ENCODE results near the gene FNDC3B.

Gene FNDC3B

GRCh38 chr3:172286548-172287148, 247.3 kb downstream of the FNDC3B start:
- TF ChIP-seq CTCF (IDR thresholded peaks at IDR 0.05; ENCODE audit: extremely low read depth, insufficient read depth, missing control alignments): no peak
- in situ Hi-C loops (cut with MboI; ENCODE audit: low pct_unique_long_range_greater_than_20kb, low sequenced_read_pairs, unreplicated experiment): no loop called here
- DNase-seq (ENCODE audit: low spot score): no peak

GRCh38 chr3:172287937-172288477, 248.6 kb downstream of the FNDC3B start:
- in situ Hi-C loops (cut with MboI; ENCODE audit: low pct_unique_long_range_greater_than_20kb, low sequenced_read_pairs, unreplicated experiment): no loop called here
- DNase-seq (ENCODE audit: low spot score): no peak
- TF ChIP-seq CTCF (IDR thresholded peaks at IDR 0.05; ENCODE audit: extremely low read depth, insufficient read depth, missing control alignments): no peak

- no peak for DNase-seq (ENCODE audit: low spot score)
- no peak for TF ChIP-seq CTCF (IDR thresholded peaks at IDR 0.05; ENCODE audit: extremely low read depth, insufficient read depth, missing control alignments)
- in situ Hi-C loops (cut with MboI; ENCODE audit: low pct_unique_long_range_greater_than_20kb, low sequenced_read_pairs, unreplicated experiment): no loop called here
These were observed 249.3 kb downstream of the FNDC3B start for GRCh38 chr3:172288651-172289050.

- in situ Hi-C loops (cut with MboI; ENCODE audit: low pct_unique_long_range_greater_than_20kb, low sequenced_read_pairs, unreplicated experiment): no loop called here
These were observed 250.2 kb downstream of the FNDC3B start for GRCh38 chr3:172289583-172289982.

GRCh38 chr3:172290457-172290856, 251.1 kb downstream of the FNDC3B start:
- DNase-seq (ENCODE audit: low spot score): no peak
- in situ Hi-C loops (cut with MboI; ENCODE audit: low pct_unique_long_range_greater_than_20kb, low sequenced_read_pairs, unreplicated experiment): no loop called here

More at GRCh38 chr3:172289583-172289982, 250.2 kb downstream of the FNDC3B start:
- TF ChIP-seq CTCF (IDR thresholded peaks at IDR 0.05; ENCODE audit: extremely low read depth, insufficient read depth, missing control alignments): peak; percentile 60
- DNase-seq (ENCODE audit: low spot score): peak; percentile 21

GRCh38 chr3:172291650-172292049, 252.3 kb downstream of the FNDC3B start:
- no peak for DNase-seq (ENCODE audit: low spot score)
- in situ Hi-C loops (cut with MboI; ENCODE audit: low pct_unique_long_range_greater_than_20kb, low sequenced_read_pairs, unreplicated experiment): no loop called here
- no peak for TF ChIP-seq CTCF (IDR thresholded peaks at IDR 0.05; ENCODE audit: extremely low read depth, insufficient read depth, missing control alignments)

More at GRCh38 chr3:172290457-172290856, 251.1 kb downstream of the FNDC3B start:
- TF ChIP-seq CTCF (IDR thresholded peaks at IDR 0.05; ENCODE audit: extremely low read depth, insufficient read depth, missing control alignments): no peak

All from GM13977 (cell line).